GM19025 (cell line): ENCODE results near the gene FOXJ3.

Source experiments
- ATAC-seq: cut with Tn5 transposase; IDR thresholded peaks from one replicate; pipeline ENCODE4 v1.9.1; 2021; ENCODE audit warnings: mild to moderate bottlenecking, low read depth, moderate library complexity; ENCODE audit not compliant: unreplicated experiment

The FOXJ3 gene

GRCh38 chr1:42335050-42335808 lies at the start of gene FOXJ3:
Gene FOXJ3, minus strand, starts transcription at chr1:42335235. Its CDS starts 24,142 bp downstream, at chr1:42311093.
- ATAC-seq, result peak; percentile 80

GRCh38 chr1:42381280-42381673 lies 46.2 kb upstream of the FOXJ3 start:
- ATAC-seq, result no peak

DNA sequence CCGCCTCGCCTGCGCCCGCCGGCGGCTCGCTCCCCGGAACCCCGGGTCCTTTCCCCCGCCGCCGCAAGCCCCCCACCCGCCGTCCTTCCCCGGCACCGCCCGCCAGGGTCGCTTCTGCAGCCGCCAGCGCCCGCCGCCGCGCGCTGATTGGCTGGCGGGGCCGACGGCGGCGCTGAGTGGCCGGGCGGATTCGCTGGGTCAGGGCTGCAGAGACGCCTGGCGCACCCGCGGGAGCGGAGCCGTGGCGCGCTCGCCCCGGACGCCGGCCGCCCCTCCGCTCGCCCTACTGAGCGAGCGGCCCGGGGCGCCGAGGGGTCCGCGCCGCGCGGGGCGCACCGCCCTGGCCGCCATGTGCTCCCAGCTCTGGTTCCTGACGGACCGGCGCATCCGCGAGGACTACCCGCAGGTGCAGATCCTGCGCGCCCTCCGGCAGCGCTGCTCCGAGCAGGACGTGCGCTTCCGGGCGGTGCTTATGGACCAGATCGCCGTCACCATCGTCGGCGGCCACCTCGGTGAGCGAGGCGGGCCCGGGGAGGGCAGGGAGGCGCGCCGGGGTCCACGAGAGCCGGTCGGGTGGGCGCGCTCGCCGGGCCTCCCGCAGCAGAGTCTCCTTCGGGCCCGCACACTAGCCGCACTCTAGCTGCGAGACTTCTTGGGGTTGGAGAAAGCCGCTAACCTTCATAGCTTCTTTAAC lies 45.7 kb upstream of the FOXJ3 start, which contains the start of gene RIMKLA:
RIMKLA (plus strand) TSS at position 207 of the 694 bp plus-strand sequence; CDS start at position 350, 143 bp downstream.
- peak; percentile 88 for ATAC-seq

- peak; percentile 39 for ATAC-seq
These were observed 45.0 kb upstream of the FOXJ3 start for GRCh38 chr1:42379794-42380585.

GRCh38 chr1:42372796-42373195 lies 37.8 kb upstream of the FOXJ3 start:
- ATAC-seq, result no peak

DNA sequence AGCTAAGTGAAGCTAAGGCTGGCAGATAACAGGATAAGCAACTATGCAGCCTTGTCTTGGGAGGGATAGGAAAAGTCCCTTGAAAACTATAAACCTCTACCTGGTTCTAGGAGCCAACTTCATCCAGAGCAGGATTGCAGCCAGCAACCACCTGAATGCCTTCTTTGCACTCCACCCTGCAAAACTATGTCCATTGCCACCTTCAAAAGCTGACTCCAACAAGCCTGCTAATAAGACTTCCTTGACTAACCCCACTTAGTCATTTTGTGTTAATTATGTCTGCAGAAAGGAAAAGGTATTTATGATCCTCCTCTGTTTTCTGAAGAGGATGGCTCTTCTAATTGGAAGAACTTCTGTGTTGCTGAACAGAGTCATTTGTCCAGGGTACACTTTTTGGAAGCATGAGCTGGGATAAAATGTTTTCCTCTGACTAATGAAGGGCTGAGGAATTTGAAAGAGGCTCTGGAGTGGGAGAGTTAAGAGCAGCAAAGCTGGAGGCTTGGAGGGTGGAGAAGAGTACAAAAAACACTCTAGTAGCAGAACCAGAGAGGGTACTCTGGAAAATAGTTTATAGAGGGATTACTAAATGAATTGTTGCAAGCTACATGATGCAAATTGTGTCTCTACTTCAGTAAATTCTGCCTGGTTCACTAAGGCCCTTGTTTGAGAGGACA lies 36.0 kb upstream of the FOXJ3 start:
- no peak for ATAC-seq

GRCh38 chr1:42369471-42369870 lies 34.4 kb upstream of the FOXJ3 start:
- no peak for ATAC-seq

DNA sequence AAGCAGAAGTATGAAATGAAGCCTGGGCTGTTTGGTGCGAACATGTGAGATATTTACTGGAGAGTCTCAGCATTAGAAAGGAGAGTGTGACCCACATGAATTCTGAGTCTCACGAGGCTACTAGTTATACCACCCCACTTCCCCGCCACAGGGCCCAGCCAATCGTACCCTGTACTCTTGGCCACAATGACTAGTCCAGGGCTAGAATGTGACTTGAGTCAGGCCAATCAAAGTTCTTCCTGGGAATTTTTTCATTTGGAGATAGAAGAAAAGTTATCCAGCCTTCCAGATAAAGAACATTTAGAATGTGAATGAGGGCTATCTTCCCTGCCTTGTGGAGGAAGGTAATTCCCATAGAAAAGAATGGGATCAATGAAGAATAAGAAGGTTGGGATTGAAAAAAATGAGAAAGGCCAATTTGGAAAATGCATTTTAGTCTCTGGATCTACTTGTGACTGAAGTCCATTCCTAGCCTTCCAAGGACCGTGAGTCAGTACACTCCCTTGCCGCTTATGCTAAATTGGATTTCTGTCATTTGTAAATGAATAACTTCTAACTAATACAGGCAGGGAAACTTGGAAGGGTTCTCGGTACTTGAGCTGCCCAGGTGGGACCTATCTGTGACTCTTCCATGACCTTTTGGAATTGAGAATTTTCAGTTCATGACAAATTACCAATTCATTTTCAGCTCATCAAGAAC lies 33.2 kb upstream of the FOXJ3 start:
- ATAC-seq, result no peak

GRCh38 chr1:42365118-42365517 lies 30.1 kb upstream of the FOXJ3 start:
- ATAC-seq, result no peak

DNA sequence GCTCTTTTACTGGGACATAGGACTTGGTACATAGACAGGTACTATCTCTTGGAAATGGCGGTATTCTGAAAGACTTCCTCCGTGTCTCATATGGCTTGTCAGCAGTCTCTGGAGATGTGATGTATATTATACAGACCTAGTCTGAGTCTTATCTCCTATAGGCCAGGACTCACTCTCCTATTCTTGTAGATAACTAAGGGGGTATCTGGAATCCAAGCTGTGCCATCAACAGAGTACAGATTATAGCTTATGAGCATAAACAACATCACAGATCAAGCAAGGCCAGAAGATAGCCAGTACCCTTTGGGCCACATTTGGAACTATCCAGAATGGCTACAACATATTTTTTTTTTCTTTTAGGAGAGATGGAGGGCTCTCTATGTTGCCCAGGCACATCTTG lies 29.5 kb upstream of the FOXJ3 start:
- ATAC-seq, result no peak

DNA sequence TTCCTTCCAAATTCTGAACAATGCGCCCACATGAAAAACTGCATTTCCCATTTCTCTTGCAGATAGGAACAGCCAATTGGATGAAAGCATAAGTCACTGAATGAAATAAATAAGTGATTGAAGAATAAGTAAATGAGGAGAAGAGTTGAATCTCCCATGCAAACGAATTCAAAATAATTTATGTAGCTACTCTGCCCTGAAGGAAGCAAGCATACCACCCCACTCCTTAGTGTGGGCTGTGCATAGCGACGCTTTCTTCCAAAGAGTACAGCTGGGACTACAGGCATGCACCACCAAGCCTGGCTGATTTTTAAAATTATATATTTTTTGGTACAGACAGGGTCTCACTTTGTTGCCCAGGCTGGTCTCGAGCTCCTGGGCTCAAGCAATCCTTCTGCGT lies 29.1 kb upstream of the FOXJ3 start:
- ATAC-seq, result no peak

DNA sequence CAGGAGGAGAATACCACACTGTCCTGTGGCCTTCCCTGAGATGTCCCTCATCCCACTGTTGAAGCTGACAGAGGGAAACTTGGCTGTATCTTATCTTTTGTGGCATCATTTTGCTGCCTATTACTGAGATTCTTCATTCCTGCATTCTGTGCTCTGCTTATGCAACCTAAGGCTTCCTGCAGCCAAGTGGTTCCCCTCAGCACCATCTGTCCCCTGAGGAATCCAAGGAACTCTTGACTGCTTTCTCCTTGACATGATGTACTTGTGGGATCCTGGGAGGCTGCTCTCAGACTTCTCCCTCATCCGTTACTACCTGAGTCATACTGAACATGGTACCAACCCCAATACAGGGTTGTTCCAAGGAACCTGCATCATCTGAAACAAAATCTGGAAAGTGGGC lies 24.4 kb upstream of the FOXJ3 start:
- ATAC-seq, result no peak

DNA sequence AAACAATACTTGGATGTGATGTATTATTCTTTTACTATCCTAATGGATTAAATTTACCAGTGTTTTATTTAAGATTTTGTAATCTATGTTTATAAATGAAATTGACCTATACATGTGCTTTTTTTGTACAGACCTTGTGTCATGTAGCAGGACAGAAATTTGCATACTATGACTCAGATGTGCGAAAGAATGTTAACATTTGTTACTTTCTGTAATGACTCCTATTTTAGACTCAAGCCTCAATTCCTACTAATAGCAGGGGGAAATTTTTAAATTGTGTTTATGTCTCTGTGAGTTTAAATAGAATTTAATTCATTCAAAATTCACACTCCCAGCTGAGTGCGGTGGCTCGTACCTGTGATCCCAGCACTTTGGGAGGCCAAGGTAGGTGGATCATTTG lies 23.8 kb upstream of the FOXJ3 start:
- ATAC-seq, result no peak

GRCh38 chr1:42350086-42350485 lies 15.1 kb upstream of the FOXJ3 start:
- no peak for ATAC-seq

GRCh38 chr1:42348498-42348897 lies 13.5 kb upstream of the FOXJ3 start:
- no peak for ATAC-seq

- no peak for ATAC-seq
These were observed 8.0 kb upstream of the FOXJ3 start for GRCh38 chr1:42343049-42343448.

- ATAC-seq, result no peak
These were observed 5.9 kb upstream of the FOXJ3 start for GRCh38 chr1:42340901-42341300.

- ATAC-seq, result no peak
These were observed 5.1 kb upstream of the FOXJ3 start for GRCh38 chr1:42340093-42340492.

- ATAC-seq, result no peak
These were observed 1.9 kb upstream of the FOXJ3 start for GRCh38 chr1:42336978-42337377.
